Measurements from ENCODE around the gene ATF5. TPM values are rescaled to one million over a fixed set of nuclear protein-coding genes. Genes with fewer than 3 reads are reported as not detected.
"Not testable (repeated sequence)": the region's sequence is repeated elsewhere in the genome, so short reads cannot be mapped to it uniquely, and the experiment has no call there.

Gene ATF5
- total RNA-seq, 1 experiment from 2014 or later: 12.4 TPM

DNA sequence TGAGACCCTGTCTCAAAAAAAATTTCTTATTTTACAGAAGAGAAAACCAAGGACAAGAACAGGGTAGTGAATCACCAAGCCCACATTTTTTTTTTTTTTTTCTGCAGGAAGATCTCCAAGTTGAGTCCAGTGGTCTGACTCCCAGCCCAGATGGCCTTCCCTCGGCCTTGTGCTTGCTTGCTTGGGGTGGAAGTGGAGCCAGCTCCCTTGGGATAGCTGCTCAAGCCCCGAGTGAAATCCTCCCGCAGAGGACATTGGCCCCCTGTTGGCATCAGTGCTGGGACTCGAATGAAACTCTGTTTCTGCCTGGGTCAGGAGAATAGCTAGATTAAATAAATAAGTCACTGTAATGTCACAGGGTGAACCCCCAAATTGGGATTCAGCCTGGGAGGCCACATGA lies 9.7 kb downstream of the ATF5 start:
- DNase-seq (ENCODE audit: low spot score): no peak
- in situ Hi-C loops (cut with HindIII; ENCODE audit: low sequenced_read_pairs): no loop called here

DNA sequence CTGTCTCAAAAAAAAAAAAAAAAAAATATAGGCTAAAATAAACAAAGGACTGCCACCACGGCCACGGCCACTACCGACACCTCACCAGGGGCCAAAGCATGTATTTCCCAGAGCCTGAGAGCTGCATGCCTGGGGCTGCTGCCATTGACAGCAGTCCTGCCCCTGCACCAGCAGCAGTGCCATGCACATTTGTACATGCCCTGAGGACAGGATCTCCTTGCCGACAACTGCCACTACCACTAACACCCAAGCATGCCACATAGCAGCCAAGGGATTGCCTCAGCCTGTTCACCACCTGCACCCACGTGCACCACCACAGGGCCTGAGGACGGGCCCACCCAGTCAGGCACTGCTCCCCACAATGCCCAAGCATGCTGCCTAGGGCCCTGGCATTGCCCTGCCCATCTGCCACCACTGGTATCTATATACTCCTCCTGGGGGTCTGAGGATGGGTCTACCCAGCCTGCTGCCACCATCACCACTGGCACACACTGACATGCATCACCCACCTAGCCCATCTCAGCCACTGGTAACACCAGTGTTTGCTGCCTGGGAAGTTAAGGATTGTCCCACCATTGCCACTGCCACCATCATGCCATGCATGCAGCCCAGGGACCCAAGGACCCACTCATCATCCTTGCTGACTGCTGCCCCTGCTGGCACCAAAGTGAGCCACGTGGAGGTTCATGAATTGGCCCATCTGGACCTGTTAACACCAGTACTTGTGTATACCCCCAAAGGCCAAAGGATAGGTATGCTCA lies 10.9 kb downstream of the ATF5 start:
- in situ Hi-C loops (cut with HindIII; ENCODE audit: low sequenced_read_pairs): no loop called here
- DNase-seq (ENCODE audit: low spot score): no peak

DNA sequence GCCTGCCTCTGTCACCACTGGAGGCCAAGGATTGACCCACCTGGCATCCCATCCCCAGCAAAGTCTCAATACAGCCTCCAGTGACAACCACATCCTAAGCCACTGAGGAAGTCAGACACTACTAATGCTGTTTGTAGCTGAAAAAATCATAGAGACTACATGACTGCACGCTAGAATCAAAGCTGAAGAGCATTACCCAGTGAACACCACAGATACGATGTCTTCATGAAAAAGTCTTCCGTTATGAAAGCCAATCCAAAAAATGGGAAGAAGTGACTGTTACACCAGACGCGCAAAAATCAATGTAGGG lies 11.4 kb downstream of the ATF5 start:
- in situ Hi-C loops (cut with HindIII; ENCODE audit: low sequenced_read_pairs): no loop called here
- DNase-seq (ENCODE audit: low spot score): no peak

DNA sequence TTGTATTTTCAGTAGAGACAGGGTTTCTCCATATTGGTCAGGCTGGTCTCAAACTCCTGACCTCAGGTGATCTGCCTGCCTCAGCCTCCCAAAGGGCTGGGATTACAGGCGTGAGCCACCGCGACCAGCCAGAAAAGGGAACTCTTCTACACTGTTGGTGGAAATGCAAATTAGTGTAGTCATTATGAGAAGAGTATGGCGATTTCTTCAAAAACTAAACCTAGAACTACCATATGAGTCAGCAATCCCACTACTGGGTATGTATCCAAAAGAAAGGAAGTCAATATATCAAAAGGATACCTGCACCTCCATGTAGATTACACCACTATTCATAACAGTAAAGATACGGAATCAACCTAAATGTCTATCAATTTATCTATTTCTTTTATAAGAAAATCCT lies 15.6 kb downstream of the ATF5 start:
- DNase-seq (ENCODE audit: low spot score); in situ Hi-C loops (cut with HindIII; ENCODE audit: low sequenced_read_pairs): not testable (repeated sequence)

DNA sequence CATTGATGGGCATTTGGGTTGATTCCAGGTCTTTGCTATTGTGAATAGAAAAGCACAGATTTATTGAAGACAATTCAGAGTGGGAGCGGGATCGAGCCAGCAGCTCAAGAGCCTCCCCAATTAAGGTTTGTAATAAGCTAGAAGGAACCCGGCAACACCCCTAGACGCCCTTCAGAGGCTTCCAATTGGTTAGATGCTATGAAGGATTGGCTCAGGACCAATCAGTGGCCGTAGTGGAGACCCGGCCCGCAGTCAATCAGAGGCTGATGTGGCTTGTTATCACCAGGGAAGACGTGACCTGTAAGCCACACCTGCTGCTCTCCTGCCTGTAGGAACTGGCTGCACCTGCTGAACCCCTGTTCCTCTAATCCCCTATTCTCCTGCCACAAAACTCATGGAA lies 17.4 kb downstream of the ATF5 start:
- in situ Hi-C loops (cut with HindIII; ENCODE audit: low sequenced_read_pairs): no loop called here

DNA sequence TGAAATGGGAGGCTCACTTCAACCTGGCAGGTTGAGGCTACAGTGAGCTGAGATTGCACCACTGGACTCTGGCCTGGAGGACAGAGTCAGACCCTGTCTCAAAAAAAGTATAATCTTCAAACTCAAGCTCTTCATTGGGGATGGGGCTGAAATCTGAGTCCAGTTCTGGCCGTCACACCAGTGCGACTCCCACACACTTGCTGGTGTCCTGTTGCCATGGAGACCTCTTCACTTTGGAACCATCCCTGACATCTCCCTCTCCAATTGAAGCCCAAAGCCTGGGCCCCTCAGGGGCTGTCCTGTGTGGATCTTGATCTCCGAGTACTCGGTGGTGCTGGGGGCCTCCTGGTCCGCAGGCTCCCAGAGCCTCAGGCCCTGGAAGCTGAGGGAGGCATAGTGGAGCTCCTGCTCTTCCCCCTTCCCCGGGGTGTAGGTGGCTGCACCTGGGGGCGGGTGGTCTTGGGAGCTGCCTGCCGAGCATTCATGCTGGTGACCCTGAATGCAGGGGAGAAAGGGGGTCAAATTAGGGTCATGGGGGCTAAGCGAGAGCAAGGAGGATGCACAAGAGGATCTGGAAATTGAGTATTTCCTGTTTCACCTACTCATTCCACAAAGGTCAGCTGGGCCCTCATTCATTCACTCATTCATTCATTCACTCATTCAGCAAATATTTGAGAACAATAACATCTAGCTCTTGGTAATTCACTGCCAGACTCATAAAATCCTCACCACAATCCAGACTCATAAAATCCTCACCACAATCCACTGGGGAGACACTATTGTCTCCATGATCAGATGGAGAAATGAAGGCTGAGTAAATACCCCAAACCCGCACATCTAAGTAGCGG lies 21.0 kb downstream of the ATF5 start:
- in situ Hi-C loops (cut with HindIII; ENCODE audit: low sequenced_read_pairs): no loop called here
- no peak for DNase-seq (ENCODE audit: low spot score)

More for the DNA sequence above, 17.4 kb downstream of the ATF5 start:
- DNase-seq (ENCODE audit: low spot score): no peak

DNA sequence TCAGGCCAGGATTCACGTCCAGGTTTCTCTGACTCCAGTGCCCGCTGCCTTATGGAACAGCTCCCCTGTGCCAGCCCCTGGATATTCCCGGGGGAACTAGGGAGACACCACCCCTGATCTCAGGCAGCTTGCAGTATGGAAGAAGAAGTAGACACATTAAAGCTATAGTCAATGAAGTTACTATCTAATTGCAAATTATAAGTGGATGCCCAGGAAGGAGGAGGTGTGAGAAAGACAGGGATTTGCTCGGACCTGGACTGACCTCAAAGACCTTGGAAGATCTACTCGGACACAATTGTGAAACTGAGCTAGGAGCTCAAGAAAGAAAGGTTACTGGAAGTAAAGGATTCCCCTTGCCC lies 21.6 kb downstream of the ATF5 start:
- in situ Hi-C loops (cut with HindIII; ENCODE audit: low sequenced_read_pairs): no loop called here
- no peak for DNase-seq (ENCODE audit: low spot score)

DNA sequence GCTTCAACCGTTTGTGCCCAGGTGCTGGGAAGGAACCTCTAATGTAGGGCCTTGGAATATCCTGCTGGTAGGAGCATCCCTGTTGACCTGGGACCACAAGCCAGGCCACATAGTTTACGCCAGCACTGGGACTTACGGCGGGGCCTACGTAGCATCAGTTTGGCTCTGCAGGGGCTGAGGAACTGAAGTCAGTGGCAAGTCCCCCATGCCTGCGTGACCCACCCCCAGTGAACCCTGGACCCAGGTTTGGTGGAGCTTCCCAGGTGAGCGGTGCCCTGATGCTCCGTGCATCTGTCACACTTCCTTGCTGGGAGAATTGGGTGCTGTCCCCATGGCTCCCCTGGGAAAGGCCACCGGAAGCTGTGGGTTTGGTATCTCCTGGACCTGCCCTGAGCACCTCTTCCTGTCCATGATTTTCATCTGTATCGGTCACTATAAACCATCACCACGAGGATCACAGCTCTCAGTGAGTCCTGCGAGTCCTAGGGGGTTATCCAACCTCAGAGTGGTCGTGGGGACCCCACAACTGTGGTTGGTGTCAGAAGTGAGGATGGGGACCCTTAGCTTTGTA lies 22.0 kb downstream of the ATF5 start:
- in situ Hi-C loops (cut with HindIII; ENCODE audit: low sequenced_read_pairs): no loop called here
- no peak for DNase-seq (ENCODE audit: low spot score)

DNA sequence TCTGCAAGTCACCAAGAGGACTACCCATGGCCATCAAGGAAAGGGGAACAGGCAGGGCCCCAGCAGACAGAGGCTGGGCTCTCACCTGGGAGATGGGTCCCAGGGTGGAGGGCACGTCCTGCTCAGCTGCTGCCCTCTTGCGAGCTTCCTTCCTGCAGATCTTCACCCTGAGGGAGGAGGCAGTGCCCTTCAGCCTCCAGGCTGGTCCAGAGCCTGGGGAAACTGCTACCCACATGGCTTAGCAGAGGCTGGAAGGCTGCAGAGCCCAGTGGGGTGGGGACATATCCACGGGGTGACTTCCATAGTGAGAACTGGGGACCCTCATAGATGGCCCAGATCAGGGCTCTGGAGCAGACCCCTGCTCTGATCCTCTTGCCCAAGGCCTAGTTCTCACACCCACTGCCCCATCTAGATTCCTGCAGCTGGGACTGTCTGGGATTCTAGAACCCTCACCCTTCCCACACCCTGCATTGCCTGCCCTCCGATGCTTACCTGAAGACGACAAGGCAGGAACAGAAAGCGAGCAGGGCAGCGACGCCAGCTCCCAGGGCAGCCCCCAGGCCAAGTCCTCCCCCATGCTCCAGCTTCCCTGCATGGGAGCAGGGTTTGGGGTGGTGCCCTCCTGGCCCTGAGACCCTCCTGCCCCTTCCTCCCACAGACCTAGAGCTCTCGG lies 22.9 kb downstream of the ATF5 start:
- DNase-seq (ENCODE audit: low spot score): no peak
- in situ Hi-C loops (cut with HindIII; ENCODE audit: low sequenced_read_pairs): no loop called here

DNA sequence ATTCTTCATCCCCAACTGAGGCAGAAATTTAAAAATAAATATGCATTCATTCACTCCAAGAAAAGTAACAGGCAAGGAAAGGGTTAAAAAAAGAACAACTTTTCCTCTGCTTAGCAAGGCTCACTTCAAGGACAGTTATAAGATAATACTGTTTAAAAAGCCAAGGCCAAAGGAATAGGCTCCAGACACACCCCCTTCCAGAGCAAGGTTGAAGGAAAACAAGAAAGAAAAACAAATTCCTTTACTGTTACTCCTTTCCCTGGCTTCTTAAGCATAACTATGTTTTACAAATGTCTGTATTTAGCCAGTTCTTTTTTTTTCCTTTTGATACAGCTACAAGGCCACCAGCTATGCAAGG lies 23.5 kb downstream of the ATF5 start:
- DNase-seq (ENCODE audit: low spot score): no peak
- in situ Hi-C loops (cut with HindIII; ENCODE audit: low sequenced_read_pairs): no loop called here

DNA sequence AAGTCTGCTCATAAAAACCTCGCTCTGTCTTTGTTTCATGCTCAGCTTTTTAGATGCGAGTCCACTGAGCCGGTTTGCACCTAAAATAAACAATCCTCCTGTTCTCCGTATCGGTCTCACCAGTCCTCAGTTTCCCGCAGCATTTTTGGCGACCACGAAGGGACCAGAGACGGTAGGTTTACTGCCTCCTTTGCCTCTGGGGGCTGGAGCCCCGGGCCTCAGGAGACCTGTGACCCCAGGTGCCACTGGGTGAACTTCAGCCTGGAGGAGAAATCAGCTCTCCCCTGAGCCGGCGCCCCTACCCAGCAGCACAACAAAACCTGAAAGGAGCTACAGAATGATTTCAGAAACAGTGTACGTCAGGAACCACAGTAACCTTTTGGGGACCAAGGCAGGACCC lies 23.9 kb downstream of the ATF5 start:
- in situ Hi-C loops (cut with HindIII; ENCODE audit: low sequenced_read_pairs): no loop called here
- no peak for DNase-seq (ENCODE audit: low spot score)

DNA sequence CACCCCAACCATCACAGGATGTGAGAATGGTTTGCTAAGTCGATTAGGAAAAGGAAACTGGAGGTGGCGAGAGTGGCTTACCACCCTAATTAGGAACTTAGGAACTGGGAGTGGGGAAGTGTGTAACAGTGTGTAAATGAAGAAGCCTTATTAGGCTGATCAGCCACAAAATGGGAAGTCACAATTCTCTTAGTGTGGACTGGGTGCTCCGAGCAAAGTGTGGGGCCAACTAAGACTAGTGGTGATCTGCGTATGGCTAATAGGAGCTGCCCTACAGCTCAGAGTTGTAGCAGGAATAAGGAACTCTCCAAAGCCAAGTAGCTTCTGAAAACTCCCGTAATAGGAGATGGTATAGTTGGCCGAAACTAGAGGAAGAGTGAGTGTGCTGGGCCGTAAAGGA lies 24.4 kb downstream of the ATF5 start:
- DNase-seq (ENCODE audit: low spot score): no peak
- in situ Hi-C loops (cut with HindIII; ENCODE audit: low sequenced_read_pairs): no loop called here

DNA sequence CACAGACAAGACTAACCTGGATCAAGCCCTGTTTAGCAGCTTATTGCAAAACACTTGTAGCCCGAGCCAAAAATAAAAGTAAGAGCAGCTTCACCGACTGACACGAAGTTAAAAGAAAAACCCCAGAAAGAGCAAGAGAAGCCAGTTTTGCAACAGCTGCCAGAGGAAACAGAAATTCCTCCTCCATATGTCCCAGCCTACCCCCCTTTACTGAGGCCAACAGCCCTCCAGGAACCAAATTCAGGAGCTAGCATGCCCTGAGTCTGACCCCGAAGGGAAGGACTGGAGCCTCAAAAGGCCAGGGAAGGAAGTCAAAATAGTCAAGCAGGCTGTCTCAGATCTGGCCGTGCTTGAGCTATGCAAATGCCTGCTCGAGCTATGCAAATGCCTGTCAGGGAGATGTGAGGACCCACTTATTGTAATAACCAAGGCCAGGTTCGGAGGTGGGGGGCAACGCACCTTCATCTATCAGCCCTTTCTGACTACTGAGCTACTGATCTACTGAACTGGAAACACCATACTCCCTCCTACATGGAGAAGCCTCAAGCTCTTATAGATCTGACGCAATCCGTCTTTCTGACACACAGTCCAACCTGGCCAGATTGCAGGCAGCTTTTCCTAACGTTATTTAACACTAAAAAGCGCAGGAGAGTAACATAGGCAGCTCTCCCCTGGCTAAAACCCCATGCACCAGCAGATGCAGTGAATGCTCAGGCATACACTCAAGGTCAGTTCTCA lies 25.3 kb downstream of the ATF5 start:
- in situ Hi-C loops (cut with HindIII; ENCODE audit: low sequenced_read_pairs): no loop called here
- no peak for DNase-seq (ENCODE audit: low spot score)

DNA sequence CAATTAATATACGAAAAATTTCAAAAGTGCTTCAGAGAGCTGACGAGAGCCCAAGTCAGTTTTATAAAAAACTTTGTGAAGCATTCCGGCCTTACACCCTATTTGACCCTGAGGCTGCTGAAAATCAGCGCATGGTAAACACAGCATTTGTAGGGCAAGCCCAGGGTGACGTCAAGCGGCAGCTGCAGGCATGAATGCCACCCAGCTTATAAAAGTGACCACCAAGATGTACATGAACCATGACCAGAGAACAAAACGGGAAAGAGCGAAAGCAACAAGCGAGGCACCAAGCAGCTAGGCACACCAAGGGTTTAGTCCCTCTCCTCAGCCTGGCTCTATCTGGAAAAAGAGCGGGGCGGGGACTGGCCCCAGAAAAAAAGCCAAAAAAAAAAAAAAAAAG lies 25.9 kb downstream of the ATF5 start:
- DNase-seq (ENCODE audit: low spot score): no peak
- in situ Hi-C loops (cut with HindIII; ENCODE audit: low sequenced_read_pairs): no loop called here

DNA sequence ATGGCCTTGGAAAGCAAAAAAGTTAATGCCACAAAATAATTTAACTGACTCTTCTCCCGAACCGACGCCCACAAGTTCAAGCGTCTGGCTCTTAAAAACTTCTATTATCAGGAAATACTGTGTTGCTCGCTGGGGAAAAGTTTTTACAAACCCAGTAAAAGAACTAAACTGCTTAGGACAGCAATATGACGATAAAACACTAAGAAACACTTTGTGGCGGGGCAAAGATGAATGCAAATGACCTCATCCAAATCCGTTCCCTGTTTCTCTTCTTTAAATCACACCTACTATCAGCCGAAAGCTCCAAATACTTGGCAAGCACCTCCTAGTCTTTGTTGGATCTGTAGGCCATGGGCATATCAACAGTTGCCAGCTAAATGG lies 27.1 kb downstream of the ATF5 start:
- in situ Hi-C loops (cut with HindIII; ENCODE audit: low sequenced_read_pairs): no loop called here
- no peak for DNase-seq (ENCODE audit: low spot score)

DNA sequence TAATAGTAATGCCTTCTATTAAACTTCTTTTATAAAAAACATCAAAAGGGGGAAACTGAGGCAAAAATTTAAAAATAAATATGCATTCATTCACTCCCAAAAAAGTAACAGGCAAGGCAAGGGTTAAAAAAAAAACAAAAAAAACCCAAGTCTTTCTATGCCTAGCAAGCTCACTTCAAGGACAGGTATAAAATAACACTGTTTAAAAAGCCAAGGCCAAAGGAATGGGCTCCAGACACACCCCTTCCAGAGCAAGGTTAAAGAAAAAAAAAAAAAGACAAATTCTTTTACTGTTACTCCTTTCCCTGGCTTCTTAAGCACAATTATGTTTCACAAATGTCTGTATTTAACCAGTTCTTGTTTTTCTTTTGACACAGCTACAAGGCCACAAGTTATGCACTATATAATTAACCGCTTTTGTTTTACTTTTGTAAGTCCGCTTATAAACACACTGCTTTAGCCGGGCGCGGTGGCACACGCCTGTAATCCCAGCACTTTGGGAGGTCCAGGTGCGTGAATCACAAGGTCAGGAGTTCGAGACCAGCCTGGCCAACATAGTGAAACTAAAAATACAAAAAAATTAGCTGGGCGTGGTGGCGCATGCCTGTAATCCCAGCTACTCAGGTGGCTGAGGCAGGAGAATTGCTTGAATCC lies 28.4 kb downstream of the ATF5 start:
- in situ Hi-C loops (cut with HindIII; ENCODE audit: low sequenced_read_pairs): no loop called here
- no peak for DNase-seq (ENCODE audit: low spot score)

DNA sequence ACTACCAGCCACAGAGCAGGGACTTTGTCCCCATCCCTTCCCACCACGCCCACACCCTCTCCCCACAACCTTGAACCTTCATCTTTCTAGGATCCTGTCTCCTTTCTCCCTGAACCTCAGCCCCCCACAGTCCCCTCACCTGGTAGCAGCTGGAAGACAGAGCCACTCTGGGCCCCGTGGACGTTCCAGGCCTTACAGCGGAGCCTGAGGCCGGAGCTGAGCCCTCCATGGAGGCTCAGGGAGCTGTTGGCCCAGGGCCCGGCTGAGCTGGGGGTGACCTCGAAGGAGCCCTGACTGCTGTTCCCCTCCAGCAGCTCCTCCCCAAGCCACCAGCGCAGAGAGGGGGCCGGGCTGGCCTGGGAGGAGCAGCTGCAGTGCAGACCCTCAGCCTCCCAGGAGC lies 29.1 kb downstream of the ATF5 start:
- in situ Hi-C loops (cut with HindIII; ENCODE audit: low sequenced_read_pairs); DNase-seq (ENCODE audit: low spot score): not testable (repeated sequence)

DNA sequence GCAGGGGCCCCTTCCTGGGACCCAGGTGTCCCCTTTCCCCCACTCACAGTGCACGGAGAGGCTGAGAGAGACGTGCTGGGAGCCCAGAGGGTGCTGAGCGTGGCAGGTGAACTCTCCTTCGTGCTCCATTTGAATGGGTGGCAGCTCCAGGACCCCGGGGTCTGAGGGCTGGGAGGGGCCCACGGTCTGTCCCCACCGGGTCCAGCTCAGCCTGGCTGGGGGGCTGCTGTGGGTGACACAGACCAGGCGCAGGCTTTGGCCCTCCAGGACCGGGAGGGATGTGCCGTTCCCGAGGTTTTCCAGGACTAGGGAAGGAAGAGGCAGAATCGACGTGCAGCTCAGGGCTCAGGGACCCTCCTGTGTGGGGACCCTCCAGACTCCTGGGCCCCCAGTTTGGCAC lies 29.6 kb downstream of the ATF5 start:
- DNase-seq (ENCODE audit: low spot score); in situ Hi-C loops (cut with HindIII; ENCODE audit: low sequenced_read_pairs): not testable (repeated sequence)

DNA sequence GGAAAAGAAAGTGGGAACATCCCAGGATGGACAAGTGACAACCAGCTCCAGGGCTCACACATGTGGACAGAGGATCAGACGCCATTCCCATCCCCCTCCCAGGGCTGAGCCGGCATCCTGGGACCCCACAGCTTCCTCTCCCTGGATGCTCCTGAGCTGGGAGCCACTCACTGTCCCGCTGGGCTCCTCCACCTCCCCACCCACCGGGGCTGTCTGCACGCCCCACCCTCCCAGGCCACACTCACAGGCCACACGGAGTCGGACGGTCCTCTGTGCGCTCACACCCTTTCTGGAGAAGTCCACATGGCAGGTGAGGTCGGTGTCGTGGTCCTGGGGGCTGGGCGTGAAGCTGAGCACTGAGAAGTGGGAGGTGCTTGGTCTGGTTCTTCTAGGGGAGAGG lies 30.9 kb downstream of the ATF5 start:
- in situ Hi-C loops (cut with HindIII; ENCODE audit: low sequenced_read_pairs): not testable (repeated sequence)

More for the DNA sequence above, 30.9 kb downstream of the ATF5 start:
- not testable (repeated sequence) for DNase-seq (ENCODE audit: low spot score)
